ENCODE results near the gene CXCL1.

DNA sequence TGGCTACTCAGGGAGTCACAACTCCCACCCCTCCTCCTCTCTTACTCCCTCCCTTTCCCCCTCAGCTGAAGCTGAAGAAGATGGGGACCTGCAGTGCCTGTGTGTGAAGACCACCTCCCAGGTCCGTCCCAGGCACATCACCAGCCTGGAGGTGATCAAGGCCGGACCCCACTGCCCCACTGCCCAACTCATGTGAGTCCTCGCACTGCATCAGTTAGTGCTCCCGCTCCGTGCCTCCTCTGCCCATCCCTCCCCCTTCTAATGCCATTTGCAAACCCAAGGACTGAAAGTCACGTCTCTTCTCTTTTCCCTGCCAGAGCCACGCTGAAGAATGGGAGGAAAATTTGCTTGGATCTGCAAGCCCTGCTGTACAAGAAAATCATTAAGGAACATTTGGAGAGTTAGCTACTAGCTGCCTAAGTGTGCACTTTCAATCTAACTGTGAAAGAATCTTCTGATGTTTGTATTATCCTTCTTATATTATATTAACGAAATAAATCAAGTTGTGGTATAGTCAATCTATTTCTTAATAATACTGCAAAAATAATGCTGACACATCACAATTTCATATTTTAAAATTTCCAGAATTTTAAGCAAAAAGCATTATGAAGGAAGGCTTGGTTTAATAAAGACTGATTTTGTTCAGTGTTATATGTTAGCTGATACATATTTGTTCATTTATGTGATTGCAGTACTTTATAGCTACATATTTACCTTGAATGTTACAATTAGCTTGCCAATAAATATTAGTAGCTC is 15.3 kb upstream of the CXCL1 start:
- TF ChIP-seq, protein P1, sequence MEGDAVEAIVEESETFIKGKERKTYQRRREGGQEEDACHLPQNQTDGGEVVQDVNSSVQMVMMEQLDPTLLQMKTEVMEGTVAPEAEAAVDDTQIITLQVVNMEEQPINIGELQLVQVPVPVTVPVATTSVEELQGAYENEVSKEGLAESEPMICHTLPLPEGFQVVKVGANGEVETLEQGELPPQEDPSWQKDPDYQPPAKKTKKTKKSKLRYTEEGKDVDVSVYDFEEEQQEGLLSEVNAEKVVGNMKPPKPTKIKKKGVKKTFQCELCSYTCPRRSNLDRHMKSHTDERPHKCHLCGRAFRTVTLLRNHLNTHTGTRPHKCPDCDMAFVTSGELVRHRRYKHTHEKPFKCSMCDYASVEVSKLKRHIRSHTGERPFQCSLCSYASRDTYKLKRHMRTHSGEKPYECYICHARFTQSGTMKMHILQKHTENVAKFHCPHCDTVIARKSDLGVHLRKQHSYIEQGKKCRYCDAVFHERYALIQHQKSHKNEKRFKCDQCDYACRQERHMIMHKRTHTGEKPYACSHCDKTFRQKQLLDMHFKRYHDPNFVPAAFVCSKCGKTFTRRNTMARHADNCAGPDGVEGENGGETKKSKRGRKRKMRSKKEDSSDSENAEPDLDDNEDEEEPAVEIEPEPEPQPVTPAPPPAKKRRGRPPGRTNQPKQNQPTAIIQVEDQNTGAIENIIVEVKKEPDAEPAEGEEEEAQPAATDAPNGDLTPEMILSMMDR (IDR thresholded peaks at IDR 0.05): no peak
- TF ChIP-seq POLR2A (IDR thresholded peaks at IDR 0.05): no peak

Measured in body of pancreas (tissue), 4 donors.